GM12874 (cell line): ENCODE data around the gene MTG2.

ENCODE experiments used
- CTCF ChIP-seq: IDR thresholded peaks from 2 replicates; pipeline ENCODE4 v1.5.1; 2011; ENCODE audit warnings: low read depth, mild to moderate bottlenecking, control low read depth, low read length, moderate library complexity; ENCODE audit not compliant: insufficient read depth

Gene MTG2

GRCh38 chr20:62232770-62233645, 50.2 kb downstream of the MTG2 start:
- no peak for TF ChIP-seq CTCF

DNA sequence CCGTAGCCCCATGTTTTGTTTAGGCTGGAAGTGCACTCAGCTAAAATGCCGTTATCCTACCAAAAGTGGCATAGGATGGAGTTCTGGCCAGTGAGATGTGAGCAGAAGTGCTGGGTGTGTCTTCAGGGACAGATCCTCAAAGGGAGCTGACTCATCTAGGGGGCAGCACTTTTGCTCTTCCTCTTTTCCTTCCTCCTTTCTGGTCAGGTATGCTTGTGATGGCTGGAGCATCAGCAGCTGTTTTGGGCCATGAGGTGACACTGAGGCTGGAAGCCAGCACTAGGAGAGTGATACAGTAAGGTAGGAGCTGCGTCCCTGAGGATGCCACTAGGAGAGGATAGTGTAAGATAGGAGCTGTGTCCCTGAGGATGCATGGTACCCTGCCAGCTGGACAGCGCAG, 50.9 kb downstream of the MTG2 start:
- TF ChIP-seq CTCF, result no peak

- no peak for TF ChIP-seq CTCF
Measured at GRCh38 chr20:62234339-62234738, 51.5 kb downstream of the MTG2 start.

DNA sequence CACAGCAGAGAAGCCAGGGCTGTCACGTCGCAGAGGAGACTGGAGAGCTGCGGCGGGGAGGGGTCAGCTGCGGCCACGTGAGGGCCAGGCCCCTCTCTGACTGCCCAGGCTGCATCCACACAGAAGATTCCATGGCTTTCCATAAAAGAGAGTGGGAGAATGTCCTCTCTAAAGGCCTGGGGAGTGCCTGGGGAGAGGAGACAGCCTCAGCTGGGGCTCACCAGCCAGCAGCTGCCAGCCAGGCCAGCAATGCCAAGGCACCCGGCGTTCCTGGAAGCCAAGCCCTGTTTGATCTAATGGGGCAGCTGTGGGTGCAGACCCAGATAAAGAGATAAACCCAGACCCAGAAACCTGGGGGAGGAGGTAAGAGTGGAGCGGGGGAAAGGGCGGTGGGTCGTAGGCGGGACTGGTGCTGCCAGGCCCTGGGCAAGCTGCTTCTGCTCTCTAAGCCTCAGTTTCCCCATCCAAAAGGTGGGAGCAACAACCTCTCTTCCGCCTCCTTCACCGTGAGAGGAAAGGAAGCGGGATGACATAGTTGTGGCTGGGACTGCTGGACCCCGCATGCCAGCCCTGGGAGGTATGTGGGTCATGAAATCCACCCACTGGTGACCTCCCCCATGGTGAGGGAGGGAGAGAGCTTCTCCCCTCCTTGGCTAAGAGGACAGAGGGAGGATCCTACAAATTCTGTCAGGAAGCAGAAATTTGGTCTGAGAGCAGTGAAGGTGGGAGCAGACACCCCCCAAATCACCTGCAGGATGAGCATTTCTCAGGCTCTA, 52.4 kb downstream of the MTG2 start:
- no peak for TF ChIP-seq CTCF

GRCh38 chr20:62235777-62236157, 52.9 kb downstream of the MTG2 start:
- no peak for TF ChIP-seq CTCF

DNA sequence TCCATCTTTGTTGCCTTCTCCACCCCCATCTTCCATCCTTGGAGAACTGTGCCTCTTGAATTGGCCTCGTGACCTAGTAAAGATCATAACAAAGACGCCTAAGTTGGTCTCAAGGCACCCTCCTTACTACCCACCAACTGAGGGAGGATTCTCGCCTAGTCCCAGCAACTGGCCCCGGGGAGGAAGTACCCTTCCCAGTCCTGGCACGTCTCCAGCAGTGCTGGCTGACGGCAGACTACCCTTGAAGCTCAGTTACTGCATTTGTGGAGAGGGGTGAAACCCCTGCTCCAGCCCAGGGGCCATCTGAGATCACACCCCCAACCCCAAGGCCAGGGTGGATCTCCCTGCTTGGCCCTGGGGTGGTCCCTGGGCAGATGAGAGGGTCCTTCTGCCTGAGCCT, 53.4 kb downstream of the MTG2 start:
- TF ChIP-seq CTCF, result no peak

GRCh38 chr20:62236766-62237513, 54.1 kb downstream of the MTG2 start:
- TF ChIP-seq CTCF, result no peak
